Endothelial cell of umbilical vein (primary cell): Measurements from ENCODE around the gene HMGN5.

ENCODE experiments used
- EZH2 ChIP-seq: IDR thresholded peaks from 2 replicates; pipeline ENCODE4 v1.6.1; 2012; ENCODE audit warnings: borderline replicate concordance, low read depth, mild to moderate bottlenecking, moderate library complexity, low read length, inconsistent platforms; ENCODE audit not compliant: severe bottlenecking
- FOS ChIP-seq: IDR thresholded peaks from 2 replicates; pipeline ENCODE4 v1.6.1; 2011; ENCODE audit warnings: mild to moderate bottlenecking, low read length, moderate library complexity, borderline replicate concordance; ENCODE audit not compliant: insufficient read depth
- GATA2 ChIP-seq: IDR thresholded peaks from 2 replicates; pipeline ENCODE4 v1.7.0; 2011; ENCODE audit warnings: low read depth, mild to moderate bottlenecking, moderate library complexity, mixed read lengths, low read length; ENCODE audit not compliant: insufficient read length, insufficient read depth
- JUN ChIP-seq: IDR thresholded peaks from 2 replicates; pipeline ENCODE4 v1.6.1; 2011; ENCODE audit warnings: borderline replicate concordance, low read depth; ENCODE audit not compliant: insufficient read length, insufficient read depth
- MYC ChIP-seq: IDR thresholded peaks from one replicate; pipeline ENCODE4 v1.6.1; 2011; ENCODE audit warnings: mild to moderate bottlenecking, low read depth, low read length
- POLR2A ChIP-seq: IDR thresholded peaks from 2 replicates; pipeline ENCODE4 v1.6.1; 2012; ENCODE audit warnings: low read depth, mild to moderate bottlenecking, control low read depth, low read length
- POLR2AphosphoS5 ChIP-seq: IDR thresholded peaks from 2 replicates; pipeline ENCODE4 v1.6.1; 2012; ENCODE audit warnings: low read depth, mild to moderate bottlenecking, control low read depth, low read length, moderate library complexity; ENCODE audit not compliant: insufficient read depth
- TF ChIP-seq, protein P1 (sequence below), 2 donors: IDR thresholded peaks; 1 replicate in 1 of 2; 2 replicates in 1 of 2; pipeline ENCODE4 v1.5.1; 2011; ENCODE audit warnings: low read length in 2 of 2, mild to moderate bottlenecking in 2 of 2, moderate library complexity in 2 of 2, control low read depth in 1 of 2, inconsistent platforms in 1 of 2, low read depth in 1 of 2; ENCODE audit not compliant: insufficient read depth in 1 of 2; ENCODE audit errors: extremely low read depth in 1 of 2
- TF ChIP-seq, protein P2 (sequence below): IDR thresholded peaks from 2 replicates; pipeline ENCODE4 v1.6.1; 2011; ENCODE audit not compliant: insufficient read depth, insufficient read length

DNA sequence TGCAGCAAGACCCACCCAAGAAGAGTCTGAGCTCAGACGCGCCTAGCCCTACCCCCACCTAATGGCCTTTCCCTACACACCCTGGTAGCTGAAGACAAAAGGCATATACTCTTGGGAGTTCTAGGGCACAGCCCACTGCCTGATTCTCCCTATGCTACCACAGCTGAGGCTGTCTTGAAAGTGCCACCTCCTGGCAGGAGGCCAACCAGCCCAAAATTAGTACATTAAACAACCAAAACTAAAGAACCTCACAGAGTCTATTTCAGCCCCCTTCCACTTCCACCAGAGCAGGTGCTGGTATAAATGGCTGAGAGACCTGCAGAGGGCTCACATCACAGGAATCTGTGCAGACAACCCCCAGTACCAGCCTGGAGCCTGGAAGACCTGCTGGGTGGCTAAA lies 119.1 kb downstream of the HMGN5 start:
- TF ChIP-seq POLR2AphosphoS5 (no peak), POLR2A (no peak), MYC (no peak), GATA2 (no peak), EZH2 (no peak), JUN (no peak), FOS (no peak)
- TF ChIP-seq, protein P1, sequence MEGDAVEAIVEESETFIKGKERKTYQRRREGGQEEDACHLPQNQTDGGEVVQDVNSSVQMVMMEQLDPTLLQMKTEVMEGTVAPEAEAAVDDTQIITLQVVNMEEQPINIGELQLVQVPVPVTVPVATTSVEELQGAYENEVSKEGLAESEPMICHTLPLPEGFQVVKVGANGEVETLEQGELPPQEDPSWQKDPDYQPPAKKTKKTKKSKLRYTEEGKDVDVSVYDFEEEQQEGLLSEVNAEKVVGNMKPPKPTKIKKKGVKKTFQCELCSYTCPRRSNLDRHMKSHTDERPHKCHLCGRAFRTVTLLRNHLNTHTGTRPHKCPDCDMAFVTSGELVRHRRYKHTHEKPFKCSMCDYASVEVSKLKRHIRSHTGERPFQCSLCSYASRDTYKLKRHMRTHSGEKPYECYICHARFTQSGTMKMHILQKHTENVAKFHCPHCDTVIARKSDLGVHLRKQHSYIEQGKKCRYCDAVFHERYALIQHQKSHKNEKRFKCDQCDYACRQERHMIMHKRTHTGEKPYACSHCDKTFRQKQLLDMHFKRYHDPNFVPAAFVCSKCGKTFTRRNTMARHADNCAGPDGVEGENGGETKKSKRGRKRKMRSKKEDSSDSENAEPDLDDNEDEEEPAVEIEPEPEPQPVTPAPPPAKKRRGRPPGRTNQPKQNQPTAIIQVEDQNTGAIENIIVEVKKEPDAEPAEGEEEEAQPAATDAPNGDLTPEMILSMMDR (IDR thresholded peaks at IDR 0.05; ENCODE audit: extremely low read depth in 1 of 2, insufficient read depth in 1 of 2, low read depth in 1 of 2, low read length in 2 of 2) = no peak
- TF ChIP-seq, protein P2, sequence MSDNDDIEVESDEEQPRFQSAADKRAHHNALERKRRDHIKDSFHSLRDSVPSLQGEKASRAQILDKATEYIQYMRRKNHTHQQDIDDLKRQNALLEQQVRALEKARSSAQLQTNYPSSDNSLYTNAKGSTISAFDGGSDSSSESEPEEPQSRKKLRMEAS = no peak
